ENCODE data around the gene ST8SIA6.
A peak's percentile ranks its signal among the peaks of the same experiment; 100 is the strongest.
"Not testable (repeated sequence)": the region's sequence is repeated elsewhere in the genome, so short reads cannot be mapped to it uniquely, and the experiment has no call there.

Gene ST8SIA6

GRCh38 chr10:17456032-17456548 lies 1.7 kb upstream of the ST8SIA6 start:
- DNase-seq (ENCODE audit: low read depth), result no peak

GRCh38 chr10:17455015-17455520 lies 673 bp upstream of the ST8SIA6 start:
- no peak for DNase-seq (ENCODE audit: low read depth)

DNA sequence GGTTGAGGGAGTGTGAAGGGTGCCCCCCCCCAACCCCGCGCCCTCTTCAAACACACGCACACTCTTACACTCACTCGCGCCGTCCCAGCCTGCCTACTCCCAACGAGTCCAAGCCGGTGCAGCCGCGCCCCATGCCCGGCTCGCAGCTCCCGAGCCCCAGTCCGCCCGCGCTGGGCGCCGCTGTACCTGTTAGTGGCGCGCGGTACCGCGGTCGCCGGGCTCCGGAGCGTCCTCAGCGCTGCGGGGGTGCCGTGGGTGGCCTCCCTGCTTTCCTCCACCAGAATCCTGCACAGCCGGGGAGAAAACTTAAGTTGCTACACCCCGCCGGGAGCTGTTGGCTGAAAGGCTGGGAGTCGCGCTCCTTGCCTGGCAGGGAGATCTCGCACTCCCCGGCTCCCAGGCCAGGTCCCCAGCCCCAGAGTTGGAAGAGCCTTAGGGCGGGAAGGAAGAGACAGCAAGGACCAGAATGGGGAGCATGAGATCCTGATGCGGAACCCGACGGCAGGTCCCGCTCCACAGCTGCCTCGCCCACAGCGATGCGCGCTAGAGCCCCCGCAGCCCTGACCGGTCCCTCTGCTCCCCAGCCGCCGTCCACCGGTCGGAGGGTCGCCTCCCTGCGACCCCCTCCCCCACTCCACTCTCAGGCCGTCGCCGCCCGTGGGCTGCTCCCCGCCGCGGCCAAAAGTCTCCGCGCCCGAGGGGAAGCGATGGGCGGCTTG lies 863 bp downstream of the ST8SIA6 start:
- no peak for DNase-seq (ENCODE audit: low read depth)

DNA sequence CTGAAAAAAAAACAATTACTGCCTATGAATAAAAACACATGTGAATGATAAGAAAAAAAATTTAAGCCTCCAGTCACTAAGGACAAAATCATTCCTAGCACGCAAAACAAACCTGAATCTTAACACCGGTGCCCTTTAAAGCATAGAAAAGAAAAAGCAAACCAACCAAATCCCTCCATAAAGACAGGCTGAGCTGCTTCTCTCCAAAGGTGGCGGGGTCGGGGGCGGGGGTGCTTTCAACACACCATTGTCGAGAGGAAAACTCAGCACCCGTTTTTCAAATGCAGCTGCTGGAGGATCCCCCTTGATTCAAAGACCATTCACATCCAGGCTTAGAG lies 1.4 kb downstream of the ST8SIA6 start:
- DNase-seq (ENCODE audit: low read depth), result no peak

GRCh38 chr10:17452060-17452841 lies 2.1 kb downstream of the ST8SIA6 start:
- DNase-seq (ENCODE audit: low read depth), result no peak

- no peak for DNase-seq (ENCODE audit: low read depth)
Measured at GRCh38 chr10:17450024-17450423, 4.4 kb downstream of the ST8SIA6 start.

- DNase-seq (ENCODE audit: low read depth), result no peak
Measured at GRCh38 chr10:17445400-17445998, 8.9 kb downstream of the ST8SIA6 start.

GRCh38 chr10:17444388-17444714 lies 10.0 kb downstream of the ST8SIA6 start:
- DNase-seq (ENCODE audit: low read depth), result no peak

GRCh38 chr10:17443707-17444387 lies 10.5 kb downstream of the ST8SIA6 start:
- no peak for DNase-seq (ENCODE audit: low read depth)

GRCh38 chr10:17438583-17438982 lies 15.8 kb downstream of the ST8SIA6 start:
- DNase-seq (ENCODE audit: low read depth), result no peak

- DNase-seq (ENCODE audit: low read depth), result not testable (repeated sequence)
Measured at GRCh38 chr10:17436578-17436977, 17.8 kb downstream of the ST8SIA6 start.

GRCh38 chr10:17435953-17436352 lies 18.4 kb downstream of the ST8SIA6 start:
- DNase-seq (ENCODE audit: low read depth), result no peak

GRCh38 chr10:17435187-17435586 lies 19.2 kb downstream of the ST8SIA6 start:
- no peak for DNase-seq (ENCODE audit: low read depth)

GRCh38 chr10:17432723-17433122 lies 21.7 kb downstream of the ST8SIA6 start:
- no peak for DNase-seq (ENCODE audit: low read depth)

DNA sequence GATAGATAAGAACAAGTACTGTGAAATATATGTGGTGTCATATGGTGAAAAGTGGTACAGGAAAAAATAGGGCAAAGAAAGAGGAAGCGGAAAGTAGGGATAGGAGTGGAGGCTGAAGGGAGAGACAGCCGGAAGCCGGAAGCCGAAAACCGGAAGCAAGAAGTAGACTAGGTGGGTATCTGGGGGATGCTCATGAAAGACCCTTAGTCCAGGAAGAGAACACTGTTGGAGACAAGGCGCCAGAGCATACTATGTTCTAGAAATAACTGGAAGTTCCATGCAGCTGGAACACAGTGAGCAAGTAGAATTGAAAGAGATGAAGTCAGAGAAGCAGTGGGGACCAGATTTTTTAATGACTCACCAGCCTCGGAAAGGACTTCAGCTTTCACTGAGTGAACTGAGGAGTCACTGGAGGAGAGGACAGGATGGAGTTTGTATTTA lies 22.5 kb downstream of the ST8SIA6 start:
- no peak for DNase-seq (ENCODE audit: low read depth)

DNA sequence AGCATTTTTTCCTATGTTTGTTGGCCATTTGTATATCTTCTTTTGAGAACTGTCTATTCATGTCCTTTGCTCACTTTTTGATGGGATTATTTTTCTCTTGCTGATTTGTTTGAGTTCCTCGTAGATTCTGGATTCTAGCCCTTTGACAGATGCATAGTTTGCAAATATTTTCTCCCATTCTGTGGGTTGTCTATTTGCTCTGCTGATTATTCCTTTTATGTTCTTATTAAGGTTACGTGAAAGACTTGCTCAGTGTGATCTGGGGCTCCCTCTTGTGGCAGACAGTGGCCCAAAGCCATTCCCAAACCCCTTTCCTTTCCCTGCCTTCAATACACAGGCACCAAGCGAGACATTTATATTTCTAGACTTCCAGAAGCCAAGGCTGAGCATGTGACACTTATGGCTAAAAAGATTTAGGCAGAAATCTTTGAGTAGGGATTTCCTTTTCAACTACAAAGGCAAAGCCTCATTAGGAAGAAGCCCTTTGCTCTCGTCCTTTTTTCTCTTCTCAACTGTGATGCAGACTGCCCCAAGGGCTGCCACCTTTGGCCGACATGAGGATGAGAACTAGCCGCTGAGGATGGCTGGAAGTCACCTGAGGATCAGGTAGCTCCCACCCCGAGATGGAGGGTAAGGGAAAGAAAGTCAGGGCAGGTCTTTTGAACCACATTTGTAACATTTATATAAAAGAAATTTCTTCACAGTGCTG lies 23.6 kb downstream of the ST8SIA6 start:
- DNase-seq (ENCODE audit: low read depth), result peak; percentile 67

- DNase-seq (ENCODE audit: low read depth), result no peak
Measured at GRCh38 chr10:17429490-17429889, 24.9 kb downstream of the ST8SIA6 start.

DNA sequence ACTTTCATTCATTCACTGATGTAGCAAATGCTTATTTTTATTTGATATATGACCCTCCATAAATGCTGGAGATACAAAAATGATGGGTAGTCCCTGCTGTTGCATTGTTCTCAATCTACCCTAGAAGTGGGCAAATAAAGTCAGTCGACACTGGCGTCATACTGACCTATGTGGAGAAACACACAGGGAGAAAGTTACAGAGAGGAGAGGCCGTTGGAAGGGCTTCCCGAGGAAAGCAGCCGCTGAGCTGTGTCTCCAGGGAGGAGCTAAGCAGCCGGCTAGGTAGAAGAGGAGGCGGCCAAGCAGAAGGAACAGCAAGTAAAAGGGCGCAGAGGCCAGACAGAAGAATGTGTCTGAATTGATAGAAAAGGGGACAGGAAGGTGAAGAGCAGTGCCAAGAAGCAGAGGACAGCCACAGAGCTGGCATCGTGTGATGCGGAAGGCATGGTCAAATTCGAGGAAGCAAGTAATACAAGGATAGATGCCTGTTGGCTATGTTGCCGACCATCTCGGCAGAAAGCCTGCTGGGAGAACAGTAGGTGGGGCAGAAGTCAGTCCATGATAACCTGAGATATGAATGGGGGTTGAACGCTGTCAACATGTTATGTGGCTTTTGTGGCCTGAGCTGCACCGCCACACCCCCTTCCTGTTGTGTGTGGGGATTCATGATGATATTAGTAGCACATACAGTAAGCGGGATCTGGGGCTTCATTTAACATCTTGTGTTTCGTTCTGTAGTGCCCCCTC lies 25.9 kb downstream of the ST8SIA6 start:
- DNase-seq (ENCODE audit: low read depth), result no peak

DNA sequence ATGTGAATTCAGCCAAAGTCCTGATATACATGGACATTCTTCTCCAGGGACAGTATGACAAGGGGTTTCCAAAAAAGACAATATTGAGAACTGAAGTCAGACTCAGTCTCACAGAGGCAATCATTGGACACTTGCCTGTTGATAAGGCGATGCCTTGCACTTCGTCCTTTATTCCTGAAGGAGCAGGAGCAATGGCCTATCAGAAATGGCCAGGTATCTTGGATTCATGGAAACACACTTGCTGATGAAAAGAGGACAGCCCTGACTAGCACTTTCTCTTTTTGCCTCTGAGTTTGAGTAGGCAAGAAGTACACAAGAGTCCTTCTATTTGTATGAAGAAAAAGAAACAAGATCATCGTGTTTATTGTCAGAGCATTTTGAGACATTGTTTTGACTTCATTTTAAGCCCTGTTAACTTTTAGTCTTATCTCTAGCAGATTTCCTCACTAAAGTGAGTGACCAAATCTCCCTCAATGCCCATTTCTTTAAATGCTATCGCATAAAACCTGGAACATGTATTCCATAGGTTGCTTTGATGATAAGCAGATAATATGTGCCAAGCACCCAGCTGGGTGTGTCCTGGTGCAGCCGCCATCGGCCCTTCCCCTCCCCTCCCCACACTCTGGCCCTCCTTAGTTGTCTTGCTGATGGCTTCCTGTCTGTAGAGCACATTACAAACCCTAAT lies 26.6 kb downstream of the ST8SIA6 start:
- DNase-seq (ENCODE audit: low read depth), result no peak

GRCh38 chr10:17427201-17427600 lies 27.2 kb downstream of the ST8SIA6 start:
- no peak for DNase-seq (ENCODE audit: low read depth)

Data from fibroblast of the conjunctiva (primary cell).